Endothelial cell of umbilical vein (primary cell): Measurements from ENCODE around the gene BRI3BP. TPM values are rescaled to one million over a fixed set of nuclear protein-coding genes. Genes with fewer than 3 reads are reported as not detected.

Source experiments
- BruUV-seq: library from RNA; stranded (reverse); fragments of 400-500 nt; replicated peaks from 2 replicates; lab custom pipeline; 2021; lab: Mats Ljungman, UMichigan
- CTCF ChIA-PET: fragments of 300-600, 350-600 bp; sonication (Branson Sonifier 250); formaldehyde crosslinking; loops from one replicate; lab custom pipeline; 2021; ENCODE audit warnings: antibody characterized with exemption, inconsistent platforms; lab: Charles Lee
- POLR2A ChIA-PET: fragments of 300-600, 350-600 bp; sonication (Branson Sonifier 250); formaldehyde crosslinking; loops from one replicate; lab custom pipeline; 2021; ENCODE audit warnings: antibody characterized with exemption, inconsistent platforms; lab: Charles Lee
- DNase-seq: peaks from one replicate; pipeline ENCODE4 v3.0.0-alpha.2; 2011; ENCODE audit warnings: low read depth, low spot score
- FAIRE-seq: peaks from 2 replicates; lab custom pipeline; 2011; peaks lifted over from hg19 to GRCh38; lab: Jason Lieb, UNC
- H2AFZ ChIP-seq: 2 replicates; pipeline ENCODE4 v1.6.0; 2012; ENCODE audit warnings: low read depth, low read length, control low read depth, inconsistent platforms
- H3K27ac ChIP-seq: 2 replicates; pipeline ENCODE4 v1.5.1; 2011; ENCODE audit warnings: low read depth, mild to moderate bottlenecking, control low read depth, low read length, moderate library complexity; ENCODE audit not compliant: insufficient read depth
- H3K27me3 ChIP-seq, 2 experiments: 2 replicates each; pipeline versions ENCODE4 v1.6.0 to v1.6.1; 2011; ENCODE audit warnings: low read length in 2 of 2, mixed read lengths in 1 of 2; ENCODE audit not compliant: control insufficient read depth in 2 of 2, insufficient read depth in 2 of 2
- H3K36me3 ChIP-seq, 2 experiments: 2 replicates in 1 of 2; 3 replicates in 1 of 2; pipeline ENCODE4 v1.5.1; 2011; ENCODE audit warnings: low read length in 2 of 2, mild to moderate bottlenecking in 1 of 2, moderate library complexity in 1 of 2; ENCODE audit not compliant: control insufficient read depth in 2 of 2, insufficient read depth in 2 of 2; ENCODE audit errors: extremely low read depth in 1 of 2
- H3K4me1 ChIP-seq: 3 replicates; pipeline ENCODE4 v1.5.1; 2011; ENCODE audit warnings: mild to moderate bottlenecking, low read length; ENCODE audit not compliant: control insufficient read depth, insufficient read depth; ENCODE audit errors: extremely low read depth
- H3K4me2 ChIP-seq: 2 replicates; pipeline ENCODE4 v1.6.1; 2011; ENCODE audit warnings: low read length, control low read depth, mixed read lengths; ENCODE audit not compliant: insufficient read depth
- H3K4me3 ChIP-seq, 3 experiments: fragments of 200-600 bp in 1 of 3; sonication (generic), shearing (Covaris generic) in 1 of 3; replicated peaks in 1 of 3; 2 replicates each; pipeline ENCODE4 v1.5.1; 2011 to 2016; ENCODE audit warnings: control low read depth in 3 of 3, low read length in 3 of 3, mild to moderate bottlenecking in 2 of 3, inconsistent platforms in 1 of 3, low read depth in 1 of 3, moderate library complexity in 1 of 3; ENCODE audit not compliant: insufficient read depth in 1 of 3
- H3K79me2 ChIP-seq: 2 replicates; pipeline ENCODE4 v1.6.0; 2012; ENCODE audit warnings: low read length, inconsistent platforms; ENCODE audit not compliant: control insufficient read depth, insufficient read depth
- H3K9ac ChIP-seq: replicated peaks from 2 replicates; pipeline ENCODE3; 2011; ENCODE audit warnings: low read length, control low read depth; ENCODE audit not compliant: insufficient read depth; ENCODE audit errors: extremely low read depth
- H3K9me1 ChIP-seq: replicated peaks from 3 replicates; pipeline ENCODE4 v1.6.0; 2011; ENCODE audit warnings: mild to moderate bottlenecking, low read length; ENCODE audit not compliant: control insufficient read depth, insufficient read depth; ENCODE audit errors: extremely low read depth
- H3K9me3 ChIP-seq: replicated peaks from 2 replicates; pipeline ENCODE4 v1.5.1; 2012; ENCODE audit warnings: low read length, inconsistent platforms; ENCODE audit not compliant: control insufficient read depth, insufficient read depth
- H4K20me1 ChIP-seq: replicated peaks from 2 replicates; pipeline ENCODE3; 2011; ENCODE audit warnings: mild to moderate bottlenecking, low read length; ENCODE audit not compliant: control insufficient read depth, insufficient read depth; ENCODE audit errors: extremely low read depth
- EZH2 ChIP-seq: IDR thresholded peaks from 2 replicates; pipeline ENCODE4 v1.6.1; 2012; ENCODE audit warnings: borderline replicate concordance, low read depth, mild to moderate bottlenecking, moderate library complexity, low read length, inconsistent platforms; ENCODE audit not compliant: severe bottlenecking
- FOS ChIP-seq: IDR thresholded peaks from 2 replicates; pipeline ENCODE4 v1.6.1; 2011; ENCODE audit warnings: mild to moderate bottlenecking, low read length, moderate library complexity, borderline replicate concordance; ENCODE audit not compliant: insufficient read depth
- GATA2 ChIP-seq: IDR thresholded peaks from 2 replicates; pipeline ENCODE4 v1.7.0; 2011; ENCODE audit warnings: low read depth, mild to moderate bottlenecking, moderate library complexity, mixed read lengths, low read length; ENCODE audit not compliant: insufficient read length, insufficient read depth
- JUN ChIP-seq: IDR thresholded peaks from 2 replicates; pipeline ENCODE4 v1.6.1; 2011; ENCODE audit warnings: borderline replicate concordance, low read depth; ENCODE audit not compliant: insufficient read length, insufficient read depth
- MYC ChIP-seq: IDR thresholded peaks from one replicate; pipeline ENCODE4 v1.6.1; 2011; ENCODE audit warnings: mild to moderate bottlenecking, low read depth, low read length
- POLR2A ChIP-seq: IDR thresholded peaks from 2 replicates; pipeline ENCODE4 v1.6.1; 2012; ENCODE audit warnings: low read depth, mild to moderate bottlenecking, control low read depth, low read length
- POLR2AphosphoS5 ChIP-seq: IDR thresholded peaks from 2 replicates; pipeline ENCODE4 v1.6.1; 2012; ENCODE audit warnings: low read depth, mild to moderate bottlenecking, control low read depth, low read length, moderate library complexity; ENCODE audit not compliant: insufficient read depth
- dilution Hi-C: fragments of 300-500 bp; cut with MboI; formaldehyde crosslinking; loops from one replicate; pipeline ENCODE4 v1.15.0; 2019; ENCODE audit warnings: low sequenced_read_pairs; ENCODE audit not compliant: extremely low pct_ligation_motif_present
- intact Hi-C: fragments of 100-400 bp; cut with micrococcal nuclease; formaldehyde crosslinking; loops from one replicate; pipeline ENCODE4 v1.10.0; 2022
- polyA plus RNA-seq, 4 experiments: library from polyadenylated mRNA; depleted of rRNA in 3 of 4; stranded (reverse) in 3 of 4; unstranded in 1 of 4; fragments of >200 nt; gene quantifications; 2 replicates each; pipeline versions ENCODE4 v1.2.1 to v1.2.3, GENCODE V29; 2011 to 2012; ENCODE audit warnings: missing spikeins in 1 of 4
- total RNA-seq: library from RNA; stranded (reverse); gene quantifications from 2 replicates; pipeline ENCODE4 v1.2.3, GENCODE V29; 2021
- TF ChIP-seq, protein P1 (sequence below), 2 donors: IDR thresholded peaks; 1 replicate in 1 of 2; 2 replicates in 1 of 2; pipeline ENCODE4 v1.5.1; 2011; ENCODE audit warnings: low read length in 2 of 2, mild to moderate bottlenecking in 2 of 2, moderate library complexity in 2 of 2, control low read depth in 1 of 2, inconsistent platforms in 1 of 2, low read depth in 1 of 2; ENCODE audit not compliant: insufficient read depth in 1 of 2; ENCODE audit errors: extremely low read depth in 1 of 2
- TF ChIP-seq, protein P2 (sequence below): IDR thresholded peaks from 2 replicates; pipeline ENCODE4 v1.6.1; 2011; ENCODE audit not compliant: insufficient read depth, insufficient read length

Gene BRI3BP
- total and polyA plus RNA-seq, 2 donors (not counting 3 experiments of a cell fraction or from before 2014, with no cell fraction given), result 3.4 to 8.2 TPM

DNA sequence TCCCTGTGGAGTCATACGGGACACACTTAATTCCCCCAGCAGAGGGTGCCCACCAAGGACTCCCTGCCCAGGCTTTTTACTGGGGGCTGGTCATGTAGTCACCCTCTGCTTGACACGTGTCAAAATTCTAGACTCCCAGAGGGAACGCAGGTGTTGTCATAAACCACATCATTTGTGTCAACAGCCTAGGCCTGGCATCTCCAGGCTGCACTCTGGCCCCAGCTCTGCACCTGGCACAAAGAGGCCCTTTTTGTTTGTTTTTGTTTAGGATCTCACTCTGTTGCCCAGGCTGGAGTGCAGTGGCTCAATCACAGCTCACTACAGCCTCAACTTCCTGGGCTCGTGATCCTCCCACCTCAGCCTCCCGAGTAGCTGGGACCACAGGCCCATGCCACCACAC is 21.1 kb downstream of the BRI3BP start:
- intact Hi-C loops, result no loop called here
- TF ChIP-seq POLR2A, result no peak
- TF ChIP-seq, protein P1, sequence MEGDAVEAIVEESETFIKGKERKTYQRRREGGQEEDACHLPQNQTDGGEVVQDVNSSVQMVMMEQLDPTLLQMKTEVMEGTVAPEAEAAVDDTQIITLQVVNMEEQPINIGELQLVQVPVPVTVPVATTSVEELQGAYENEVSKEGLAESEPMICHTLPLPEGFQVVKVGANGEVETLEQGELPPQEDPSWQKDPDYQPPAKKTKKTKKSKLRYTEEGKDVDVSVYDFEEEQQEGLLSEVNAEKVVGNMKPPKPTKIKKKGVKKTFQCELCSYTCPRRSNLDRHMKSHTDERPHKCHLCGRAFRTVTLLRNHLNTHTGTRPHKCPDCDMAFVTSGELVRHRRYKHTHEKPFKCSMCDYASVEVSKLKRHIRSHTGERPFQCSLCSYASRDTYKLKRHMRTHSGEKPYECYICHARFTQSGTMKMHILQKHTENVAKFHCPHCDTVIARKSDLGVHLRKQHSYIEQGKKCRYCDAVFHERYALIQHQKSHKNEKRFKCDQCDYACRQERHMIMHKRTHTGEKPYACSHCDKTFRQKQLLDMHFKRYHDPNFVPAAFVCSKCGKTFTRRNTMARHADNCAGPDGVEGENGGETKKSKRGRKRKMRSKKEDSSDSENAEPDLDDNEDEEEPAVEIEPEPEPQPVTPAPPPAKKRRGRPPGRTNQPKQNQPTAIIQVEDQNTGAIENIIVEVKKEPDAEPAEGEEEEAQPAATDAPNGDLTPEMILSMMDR (IDR thresholded peaks at IDR 0.05; ENCODE audit: extremely low read depth in 1 of 2, insufficient read depth in 1 of 2, low read depth in 1 of 2, low read length in 2 of 2), result no peak
- TF ChIP-seq MYC, result no peak
- TF ChIP-seq JUN, result no peak
- TF ChIP-seq POLR2AphosphoS5, result no peak
- TF ChIP-seq GATA2, result no peak
- TF ChIP-seq, protein P2, sequence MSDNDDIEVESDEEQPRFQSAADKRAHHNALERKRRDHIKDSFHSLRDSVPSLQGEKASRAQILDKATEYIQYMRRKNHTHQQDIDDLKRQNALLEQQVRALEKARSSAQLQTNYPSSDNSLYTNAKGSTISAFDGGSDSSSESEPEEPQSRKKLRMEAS, result no peak
- no peak for TF ChIP-seq EZH2
- TF ChIP-seq FOS, result no peak
- Histone ChIP-seq H3K9me1 (no peaks in the 10 kb centered on the region), H3K27me3 (no peaks in the 10 kb centered on the region), H3K9me3 (no peaks in the 10 kb centered on the region), H3K4me2 (no peak overlapping the region), H3K27ac (no peak overlapping the region), H2AFZ (no peak overlapping the region), H3K79me2 (no peaks in the 10 kb centered on the region), H4K20me1 (no peaks in the 10 kb centered on the region), H3K36me3 (no peaks in the 10 kb centered on the region), H3K4me1 (no peaks in the 10 kb centered on the region), H3K4me3 (no peak overlapping the region), H3K9ac (no peak overlapping the region)
- DNase-seq (no peak), FAIRE-seq (no peak)
- ChIA-PET POLR2A (no interaction called here), CTCF (no interaction called here)
- no TSS peak for BruUV-seq
- dilution Hi-C loops, result no loop called here
